Activated CD4-positive, alpha-beta T cell treated with anti-CD3 and anti-CD28 coated beads for 1 hour (primary cell): ENCODE data around the gene STON2.

Experiments used
- DNase-seq: peaks from one replicate; pipeline ENCODE4 v3.0.0-alpha.2; 2020

The STON2 gene

DNA sequence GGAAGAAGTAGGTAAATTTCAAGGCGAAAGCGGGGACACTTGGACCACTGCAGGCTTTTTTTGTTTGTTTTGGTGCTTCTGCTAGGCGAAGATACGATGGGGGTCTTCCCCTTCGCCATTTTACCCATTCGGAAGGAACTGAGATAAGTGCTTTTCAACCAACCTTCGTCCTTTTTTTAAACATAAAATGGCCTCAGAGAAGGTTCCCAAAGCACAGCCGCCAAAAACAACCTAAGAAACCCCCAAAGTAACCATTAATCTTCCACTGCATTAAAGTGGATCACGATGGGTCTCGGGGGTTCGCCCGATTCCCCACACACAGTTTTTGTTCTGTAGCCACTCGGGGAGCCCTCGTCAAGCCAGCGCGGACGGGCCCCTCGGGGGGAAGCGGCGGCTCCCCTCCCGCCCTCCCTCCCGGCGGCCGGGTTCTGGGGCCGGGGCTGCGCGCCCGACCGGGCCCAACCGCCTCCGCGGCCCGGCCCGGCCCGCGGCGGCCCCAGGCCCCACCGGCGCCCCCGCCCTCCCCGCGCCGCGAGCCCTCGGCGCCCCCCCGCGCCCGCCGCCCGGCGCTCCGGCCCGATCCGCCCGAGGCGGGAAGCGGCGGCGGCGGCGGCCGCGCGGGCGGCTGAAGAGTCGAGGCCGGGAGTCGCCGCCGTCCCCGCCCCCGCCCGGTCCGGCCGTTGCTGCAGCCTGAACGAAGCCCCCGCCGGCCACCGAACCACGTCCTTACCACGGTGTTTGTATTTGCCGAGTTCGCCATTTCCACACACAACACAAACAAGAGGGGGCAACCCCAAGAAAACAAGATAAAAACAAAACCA, 180.2 kb downstream of the STON2 start:
- DNase-seq, result peak; percentile 16

- peak; percentile 77 for DNase-seq
These were observed 180.8 kb downstream of the STON2 start for GRCh38 chr14:81219210-81219758.

DNA sequence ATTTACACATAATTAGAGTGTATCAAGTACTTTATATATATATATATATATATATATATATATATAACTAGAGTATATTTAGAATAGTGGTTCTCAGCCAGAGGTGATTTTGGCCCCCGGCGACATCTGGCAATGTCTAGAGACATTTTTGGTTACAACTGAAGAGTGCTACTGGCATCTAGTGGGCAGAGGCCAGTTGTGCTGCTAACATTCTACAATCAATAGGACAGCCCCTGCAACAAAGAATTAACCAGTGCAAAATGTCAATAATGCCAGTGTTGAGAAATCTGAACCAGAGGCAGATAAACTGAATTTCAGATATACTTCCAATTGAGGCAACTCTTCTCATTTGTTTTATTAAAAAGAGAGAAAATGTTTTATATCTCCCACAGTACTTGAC, 188.3 kb downstream of the STON2 start:
- DNase-seq, result no peak
